ENCODE measurements around the gene JAK3.

JAK3 gene

DNA sequence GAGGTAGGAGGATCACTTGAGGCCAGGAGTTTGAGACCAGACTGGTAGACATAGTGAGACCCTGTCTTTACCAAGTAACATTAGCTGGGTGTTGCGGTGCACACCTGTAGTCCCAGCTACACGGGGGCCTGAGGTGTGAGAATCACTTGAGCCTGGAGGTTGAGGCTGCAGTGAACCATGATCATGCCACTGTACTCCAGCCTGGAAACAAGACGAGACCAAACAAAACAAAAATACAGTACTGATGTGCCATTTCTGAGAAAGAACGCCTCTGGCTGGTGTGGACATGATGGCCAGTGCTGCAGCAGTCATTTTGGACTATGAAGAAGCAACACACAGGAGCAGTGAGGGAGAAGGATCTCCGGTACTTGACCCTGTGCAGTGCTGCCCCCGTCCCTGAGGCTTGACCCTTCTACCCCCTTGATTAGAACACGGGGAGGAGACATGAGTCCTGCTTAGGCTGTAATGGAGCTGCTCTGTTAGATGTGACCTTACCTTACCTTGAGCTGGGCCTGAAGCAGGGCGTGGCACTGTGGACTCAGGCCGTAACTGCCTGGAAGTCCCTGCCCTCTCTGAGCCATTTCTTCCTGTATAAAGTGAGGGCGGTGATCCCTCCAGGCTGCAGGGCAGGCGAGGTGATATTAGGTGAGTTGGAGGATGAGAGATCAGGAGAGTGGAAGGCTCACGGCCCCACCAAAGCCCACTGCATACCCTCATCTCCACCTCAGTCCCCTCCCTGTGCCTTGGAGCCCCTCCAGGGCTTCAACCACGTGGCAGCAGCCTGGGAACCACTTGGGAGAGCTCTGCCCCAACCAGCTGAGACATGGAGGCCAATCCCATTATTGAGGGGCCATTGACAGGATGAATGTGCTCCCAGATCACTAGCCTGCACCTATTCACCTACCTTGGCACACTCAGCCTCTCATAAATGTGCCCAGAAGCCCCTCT is 17.9 kb upstream of the JAK3 start:
- no peak for DNase-seq

DNA sequence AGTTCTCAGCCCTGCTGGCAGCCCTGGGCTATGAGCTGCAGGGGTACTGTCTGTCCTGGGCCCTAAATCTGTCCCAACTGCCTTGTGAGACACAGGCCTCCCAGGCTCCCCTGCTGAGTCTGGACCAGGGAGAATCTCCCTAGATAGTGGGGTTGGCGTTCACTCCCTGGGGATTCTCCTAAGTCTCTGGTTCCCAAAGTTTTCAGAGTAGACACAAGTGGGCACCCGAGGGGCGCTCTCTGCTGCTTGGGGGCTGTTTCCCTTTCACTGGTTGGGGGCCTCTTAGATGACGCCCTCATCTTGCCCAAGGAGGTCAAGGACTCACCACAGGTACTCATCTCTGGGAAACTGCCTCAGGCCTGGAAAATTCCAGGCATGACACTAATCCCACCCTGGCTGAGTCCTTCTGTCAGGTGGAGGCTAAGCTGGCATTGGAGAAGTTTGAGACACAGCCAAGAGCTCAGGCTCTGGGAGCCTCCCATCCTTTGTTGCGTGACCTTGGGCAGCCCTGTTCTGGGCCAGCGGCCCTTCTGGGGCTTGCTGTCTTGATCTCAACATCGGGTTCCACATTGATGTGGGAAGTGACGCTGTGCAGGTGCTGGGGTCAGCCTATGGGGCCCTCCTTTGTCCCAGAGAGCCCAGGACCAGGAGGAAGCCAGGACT is 15.9 kb upstream of the JAK3 start:
- DNase-seq, result no peak

DNA sequence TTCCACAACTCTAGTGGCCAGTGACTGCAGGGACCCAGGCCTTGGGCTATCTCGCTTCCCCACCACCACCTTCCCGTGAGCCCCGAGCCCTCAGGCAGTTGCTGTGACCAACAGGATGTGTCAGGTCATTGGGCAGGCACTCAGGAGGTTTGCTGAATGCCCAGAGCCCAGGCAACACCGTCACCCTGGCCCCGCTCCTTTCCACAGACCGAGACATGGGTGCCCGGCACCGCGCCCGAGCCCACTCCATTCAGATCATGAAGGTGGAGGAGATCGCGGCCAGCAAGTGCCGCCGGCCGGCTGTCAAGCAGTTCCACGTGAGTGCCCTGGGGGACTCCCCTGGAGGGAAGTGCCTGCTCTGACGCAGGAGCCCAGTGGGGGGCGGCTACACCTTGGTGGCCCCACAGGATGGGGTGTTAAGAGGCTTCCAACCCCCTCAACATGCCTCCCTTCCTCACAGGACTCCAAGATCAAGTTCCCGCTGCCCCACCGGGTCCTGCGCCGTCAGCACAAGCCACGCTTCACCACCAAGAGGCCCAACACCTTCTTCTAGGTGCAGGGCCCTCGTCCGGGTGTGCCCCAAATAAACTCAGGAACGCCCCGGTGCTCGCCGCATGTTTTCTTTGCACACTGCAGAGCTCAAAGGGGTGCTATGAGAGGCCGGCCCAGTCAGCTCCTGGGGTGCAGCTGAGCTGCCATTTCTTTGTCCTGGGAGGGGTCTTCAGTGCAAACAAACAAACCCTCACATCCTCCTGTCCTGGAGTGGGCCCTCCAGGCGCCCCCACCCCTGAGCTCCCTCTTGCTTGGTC is 15.1 kb upstream of the JAK3 start:
- no peak for DNase-seq

DNA sequence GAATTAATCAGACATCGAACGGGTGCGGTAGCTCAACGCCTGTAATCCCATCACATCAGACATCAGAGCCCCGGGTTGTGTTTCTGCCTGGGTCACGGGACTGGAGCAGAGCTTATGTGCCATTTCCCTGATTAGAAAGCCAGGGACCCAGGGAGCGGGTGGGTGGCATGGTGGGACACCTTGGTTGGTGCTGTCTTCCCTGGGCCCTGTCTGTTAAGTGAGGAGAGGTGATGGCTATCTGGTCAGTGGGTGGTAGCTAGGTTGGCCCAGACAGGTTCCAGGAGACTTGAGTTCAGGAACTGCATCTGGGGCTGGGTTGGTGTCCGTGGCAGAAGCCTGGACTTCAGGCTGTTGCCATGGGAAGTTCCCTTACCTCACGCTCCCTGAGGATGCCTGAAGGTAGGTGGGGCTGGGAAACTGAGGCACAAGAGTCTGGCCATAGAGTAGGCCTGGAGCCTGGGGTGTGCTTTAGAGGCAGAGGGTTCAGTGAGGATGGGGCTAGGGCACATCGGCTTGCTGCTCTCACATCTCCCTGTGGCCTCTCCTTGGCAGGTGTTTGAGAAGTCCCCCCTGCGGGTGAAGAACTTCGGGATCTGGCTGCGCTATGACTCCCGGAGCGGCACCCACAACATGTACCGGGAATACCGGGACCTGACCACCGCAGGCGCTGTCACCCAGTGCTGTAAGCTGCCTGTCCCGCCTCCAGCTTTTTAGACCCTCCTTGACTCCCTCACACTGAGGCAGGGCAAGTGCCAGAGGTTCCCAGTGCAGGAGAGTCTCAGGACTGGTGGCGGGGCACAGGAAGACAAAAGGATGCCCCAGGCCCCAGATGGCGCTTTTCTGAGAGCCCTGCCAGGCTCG is 14.0 kb upstream of the JAK3 start:
- DNase-seq, result no peak

DNA sequence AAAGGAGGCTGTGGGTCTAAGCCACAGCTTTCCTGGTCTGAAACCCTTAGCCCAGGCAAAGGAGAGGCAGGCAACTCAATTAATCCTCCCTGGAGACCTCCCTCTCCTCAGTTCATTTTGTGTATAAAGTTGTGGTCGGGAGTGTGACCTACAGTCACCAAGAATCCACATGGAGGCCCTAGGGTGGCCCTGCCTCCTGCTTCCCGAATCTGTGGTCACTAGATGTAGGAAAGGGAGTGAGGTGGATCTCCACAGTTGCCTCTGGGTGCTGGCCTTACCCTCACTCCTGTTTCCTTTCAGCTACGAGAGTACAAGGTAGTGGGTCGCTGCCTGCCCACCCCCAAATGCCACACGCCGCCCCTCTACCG is 13.2 kb upstream of the JAK3 start:
- no peak for DNase-seq

DNA sequence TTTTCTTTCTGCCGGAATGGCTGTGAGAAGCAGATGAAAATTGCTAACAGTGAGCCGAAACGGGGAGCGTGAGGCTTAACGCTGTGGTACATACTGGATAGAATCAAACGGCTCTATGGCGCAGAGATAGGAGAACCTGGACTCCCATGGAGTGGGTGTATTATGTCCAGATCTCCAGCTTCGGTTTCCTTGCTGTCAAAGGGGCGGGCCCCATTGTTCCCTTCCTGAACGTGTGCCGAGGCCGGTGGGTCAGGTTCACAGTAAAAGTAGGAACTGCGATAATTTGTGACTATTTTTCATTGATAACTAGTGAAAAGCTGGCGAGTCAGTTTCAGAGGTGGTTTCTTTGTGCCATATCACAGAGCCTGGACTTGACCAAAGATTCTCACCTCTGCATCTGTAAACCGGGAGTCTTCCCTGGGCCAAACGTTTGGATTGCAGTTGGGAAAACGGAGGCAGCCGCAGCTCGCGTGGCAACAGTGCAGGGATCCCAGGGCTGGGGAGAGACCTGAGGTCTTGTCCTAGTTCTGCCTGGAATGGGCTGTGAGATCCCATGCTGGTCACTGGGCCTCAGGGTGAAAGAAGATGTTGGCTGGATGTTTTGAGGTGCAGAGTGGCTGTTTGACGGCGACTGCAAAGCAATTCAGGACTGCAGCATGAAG is 12.7 kb upstream of the JAK3 start:
- DNase-seq, result no peak

DNA sequence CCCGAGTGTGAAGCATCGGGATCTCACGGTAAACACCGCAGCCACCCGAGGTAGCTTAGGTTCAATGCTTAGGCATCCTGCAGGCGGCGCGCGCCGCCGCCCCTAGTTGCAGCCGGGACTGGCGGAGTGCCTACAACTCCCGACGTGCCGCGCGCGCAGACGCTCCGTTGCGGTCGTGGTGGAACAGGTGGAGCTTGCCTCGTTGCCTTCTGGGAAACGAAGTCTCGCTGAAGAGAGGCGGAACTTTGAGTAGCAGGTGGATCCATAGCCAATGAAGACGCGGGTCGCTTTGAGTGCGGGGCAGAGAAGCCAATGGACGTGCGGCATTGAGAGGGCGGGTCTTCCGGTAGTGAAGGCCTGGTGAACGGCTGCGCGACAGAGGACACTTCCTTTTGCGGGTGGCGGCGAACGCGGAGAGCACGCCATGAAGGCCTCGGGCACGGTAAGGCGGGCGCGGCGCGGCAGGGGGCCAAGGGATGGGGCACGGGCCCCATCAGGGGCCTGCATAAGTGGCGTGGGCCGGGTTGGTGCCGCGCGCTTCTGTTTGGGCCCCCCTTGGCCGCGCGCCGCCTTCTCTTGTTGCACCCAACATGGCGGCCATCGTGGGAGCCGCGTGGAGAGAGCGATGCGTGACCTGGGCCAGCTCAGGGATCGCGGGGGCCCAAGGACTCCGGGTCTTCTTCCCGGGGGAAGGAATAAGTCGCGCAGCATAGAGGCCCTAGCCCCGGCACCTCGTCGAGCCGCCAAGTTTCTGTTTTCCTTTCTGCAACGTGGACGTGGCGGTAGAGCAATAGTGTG is 11.9 kb upstream of the JAK3 start, which contains the start of gene RPL18A:
Gene RPL18A, plus strand, starts transcription at position 378 of the 798 bp plus-strand sequence. Its CDS starts 47 bp downstream, at position 425.
- peak; percentile 99 for DNase-seq

DNA sequence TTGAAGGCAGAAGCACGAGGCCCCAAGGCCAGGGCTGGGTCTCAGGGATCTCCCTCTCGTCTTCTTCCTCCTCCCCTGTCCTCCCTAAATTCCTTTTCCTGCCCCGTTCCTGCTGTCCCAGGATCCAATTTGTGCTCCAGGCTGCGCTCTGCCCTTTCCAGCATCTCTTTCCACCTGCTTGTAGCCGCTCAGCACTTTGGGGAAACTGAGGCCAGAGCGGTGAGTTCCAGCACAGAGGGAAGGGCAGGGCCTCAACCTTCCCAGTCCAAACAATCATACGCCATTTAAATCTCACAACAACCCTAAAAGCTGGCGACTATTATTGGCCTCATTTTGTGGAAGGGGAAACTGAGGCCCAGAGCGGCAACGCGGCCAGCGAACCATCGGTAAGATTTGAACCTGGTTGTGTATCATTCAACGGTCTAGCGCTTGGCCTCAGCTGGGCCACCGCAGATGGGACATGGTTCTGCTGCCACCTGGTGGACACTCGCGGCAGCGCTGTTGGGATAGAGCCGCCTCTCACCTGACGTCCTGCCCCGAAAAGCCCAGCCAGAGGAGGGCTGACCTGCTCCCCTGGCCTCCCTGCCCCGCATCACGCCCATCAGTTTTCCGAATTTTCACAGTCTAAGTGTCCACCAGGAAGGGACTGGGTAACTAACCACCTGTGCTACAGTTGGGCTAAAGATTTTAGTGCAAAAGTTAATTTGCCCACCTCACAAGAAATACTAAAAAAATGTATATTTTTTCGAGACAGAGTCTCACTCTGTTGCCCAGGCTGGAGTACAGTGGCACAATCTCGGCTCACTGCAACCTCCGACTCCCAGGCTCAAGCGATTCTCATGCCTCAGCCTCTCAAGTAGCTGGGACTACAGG is 7.7 kb upstream of the JAK3 start:
- DNase-seq, result peak; percentile 48

DNA sequence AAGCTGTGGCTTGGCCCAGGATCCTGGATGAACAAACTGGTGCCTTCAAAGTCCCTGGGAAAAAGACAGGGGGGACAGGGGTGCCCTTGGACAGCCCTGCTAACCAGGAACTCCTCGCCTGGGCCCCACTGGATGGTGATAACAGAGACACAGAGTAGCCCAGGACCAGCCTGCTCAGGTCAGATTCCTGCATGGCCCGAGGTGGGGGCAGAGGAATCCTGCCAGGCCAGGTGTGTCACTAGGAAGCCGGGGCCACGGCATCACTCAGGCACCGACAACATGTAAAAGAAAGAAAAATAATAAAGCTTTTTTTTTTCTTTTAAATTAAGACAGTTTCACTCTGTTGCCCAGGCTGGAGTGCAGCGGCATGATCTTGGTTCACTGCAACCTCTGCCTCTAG is 6.3 kb upstream of the JAK3 start:
- DNase-seq, result no peak

DNA sequence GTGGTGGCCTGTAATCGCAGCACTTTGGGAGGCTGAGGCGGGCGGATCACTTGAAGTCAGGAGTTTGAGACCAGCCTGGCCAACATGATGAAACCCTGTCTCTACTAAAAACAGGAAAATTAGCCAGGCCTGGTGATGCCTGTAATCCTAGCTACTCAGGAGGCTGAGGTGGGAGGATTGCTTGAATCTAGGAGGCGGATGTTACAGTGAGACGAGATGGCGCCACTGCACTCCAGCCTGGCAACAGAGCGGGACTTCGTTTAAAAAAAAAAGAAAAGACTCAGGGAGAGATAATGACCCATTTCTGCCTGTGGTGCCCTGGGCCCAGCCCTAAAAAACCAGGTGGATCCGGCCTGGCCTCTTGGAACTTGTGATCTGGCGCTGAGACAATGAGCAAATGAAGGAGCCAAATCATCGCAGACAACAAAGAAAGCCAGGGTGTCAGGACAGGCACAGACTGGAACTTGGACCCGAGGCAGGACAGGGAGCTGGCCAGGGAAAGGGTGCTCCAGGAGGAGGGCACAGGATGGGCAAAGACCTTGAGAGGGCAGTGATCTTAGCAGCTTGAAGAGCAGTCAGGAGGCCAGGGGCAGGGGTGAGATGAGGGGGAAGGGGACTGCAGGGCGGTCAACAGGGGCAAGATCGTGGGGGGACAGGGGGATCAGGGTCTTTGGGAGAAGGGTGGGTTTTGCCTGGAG is 962 bp upstream of the JAK3 start:
- no peak for DNase-seq

DNA sequence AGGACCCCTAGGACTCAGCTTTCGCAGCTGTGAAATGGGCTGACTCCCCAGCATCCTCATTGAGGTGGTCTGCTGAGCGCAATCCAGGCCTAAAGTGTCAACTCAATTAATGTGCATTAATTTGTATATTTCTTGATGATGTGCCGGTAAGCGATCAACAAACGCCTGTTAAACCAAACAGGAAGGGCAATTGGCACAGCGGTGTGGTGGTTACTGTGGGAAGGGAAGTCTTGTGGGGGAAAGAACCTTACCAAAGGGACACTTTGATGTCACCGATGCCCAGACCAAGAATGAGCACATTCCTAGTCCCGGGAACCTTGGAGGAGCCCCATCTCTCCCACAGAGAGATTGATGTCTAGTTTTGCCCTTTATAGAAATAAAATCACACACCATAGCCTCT is 1.6 kb downstream of the JAK3 start:
- no peak for DNase-seq

DNA sequence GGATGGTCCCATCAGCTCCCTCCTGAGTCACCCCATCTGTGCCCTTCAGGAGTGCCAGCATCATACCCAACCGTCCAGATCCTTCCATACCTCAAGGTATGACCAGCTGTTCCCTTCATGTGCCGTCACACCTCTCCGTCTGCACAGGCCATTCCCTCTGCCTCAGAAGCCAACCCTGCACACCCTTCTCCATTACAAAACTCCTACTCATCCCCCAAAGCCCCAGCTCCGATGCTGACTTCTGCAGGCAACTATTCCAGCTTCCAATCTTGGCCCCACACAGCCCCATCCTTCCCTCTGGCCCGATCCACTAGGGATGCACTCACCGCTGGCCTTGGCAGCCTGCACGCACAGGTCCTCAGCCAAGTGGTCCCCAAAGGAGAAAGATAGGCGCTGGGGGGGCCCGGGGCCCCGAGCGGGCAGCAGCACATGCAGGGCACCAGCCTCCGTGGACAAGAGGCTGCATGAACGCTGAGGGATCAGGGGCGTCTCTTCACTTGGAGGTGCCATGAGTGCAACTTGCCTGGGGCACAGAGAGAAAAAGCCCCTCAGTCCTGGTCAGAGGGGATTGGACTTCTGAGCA is 3.8 kb downstream of the JAK3 start:
- no peak for DNase-seq

DNA sequence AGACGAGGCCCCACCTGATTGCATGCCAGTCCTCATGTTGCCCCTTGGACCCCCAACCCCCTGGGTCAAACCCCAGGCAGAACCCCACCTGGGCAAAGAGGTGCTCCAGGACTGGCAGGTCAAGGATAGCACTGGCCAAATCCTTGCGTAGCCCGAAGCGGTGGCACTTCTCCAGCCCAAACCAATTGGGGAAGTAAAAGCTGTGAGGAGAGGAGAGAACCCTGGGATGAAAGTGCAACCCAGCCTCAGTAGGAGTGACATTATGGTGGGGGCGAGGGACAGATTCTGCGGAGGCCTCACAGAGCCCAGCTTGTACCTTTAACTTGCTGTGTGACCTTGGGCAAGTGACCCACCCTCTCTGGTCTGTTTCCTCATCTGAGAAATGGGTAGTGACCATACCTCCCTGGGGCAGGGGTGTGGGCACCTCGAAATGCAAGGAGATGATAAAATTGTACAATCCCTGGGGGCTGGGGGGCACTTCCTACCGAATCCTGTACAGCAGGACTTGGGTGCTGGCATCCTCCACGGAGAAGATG is 4.4 kb downstream of the JAK3 start:
- DNase-seq, result no peak

DNA sequence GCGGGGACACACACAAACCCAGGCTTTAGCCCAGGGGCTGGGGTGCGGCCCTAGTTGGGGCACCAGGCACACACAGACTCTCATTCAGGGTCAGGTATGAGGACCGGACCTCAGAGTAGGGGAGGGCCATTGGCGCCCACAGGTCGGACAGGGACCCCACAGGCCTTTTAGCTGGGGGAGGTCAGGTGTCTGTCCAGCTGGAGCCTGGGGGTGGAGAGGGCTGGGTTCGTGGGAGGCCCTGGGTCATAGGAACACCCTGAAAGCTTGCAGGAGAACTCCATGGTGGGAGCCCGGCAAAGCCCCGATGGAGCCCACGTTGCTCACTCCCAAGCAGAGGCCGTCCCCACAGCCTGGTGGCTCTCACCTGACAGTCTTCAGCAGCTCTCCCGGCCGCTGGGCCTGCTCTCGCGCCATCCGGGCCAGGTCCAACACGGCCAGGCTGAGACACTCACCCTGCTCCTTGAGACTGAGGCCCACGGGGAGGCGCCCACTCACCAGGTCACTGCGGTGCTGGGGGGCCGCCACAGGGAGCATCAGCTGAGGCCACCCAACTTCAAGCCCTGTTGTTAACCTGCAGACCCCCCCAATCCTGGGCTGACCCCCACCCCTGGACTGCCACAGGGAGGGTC is 5.0 kb downstream of the JAK3 start:
- DNase-seq, result no peak

DNA sequence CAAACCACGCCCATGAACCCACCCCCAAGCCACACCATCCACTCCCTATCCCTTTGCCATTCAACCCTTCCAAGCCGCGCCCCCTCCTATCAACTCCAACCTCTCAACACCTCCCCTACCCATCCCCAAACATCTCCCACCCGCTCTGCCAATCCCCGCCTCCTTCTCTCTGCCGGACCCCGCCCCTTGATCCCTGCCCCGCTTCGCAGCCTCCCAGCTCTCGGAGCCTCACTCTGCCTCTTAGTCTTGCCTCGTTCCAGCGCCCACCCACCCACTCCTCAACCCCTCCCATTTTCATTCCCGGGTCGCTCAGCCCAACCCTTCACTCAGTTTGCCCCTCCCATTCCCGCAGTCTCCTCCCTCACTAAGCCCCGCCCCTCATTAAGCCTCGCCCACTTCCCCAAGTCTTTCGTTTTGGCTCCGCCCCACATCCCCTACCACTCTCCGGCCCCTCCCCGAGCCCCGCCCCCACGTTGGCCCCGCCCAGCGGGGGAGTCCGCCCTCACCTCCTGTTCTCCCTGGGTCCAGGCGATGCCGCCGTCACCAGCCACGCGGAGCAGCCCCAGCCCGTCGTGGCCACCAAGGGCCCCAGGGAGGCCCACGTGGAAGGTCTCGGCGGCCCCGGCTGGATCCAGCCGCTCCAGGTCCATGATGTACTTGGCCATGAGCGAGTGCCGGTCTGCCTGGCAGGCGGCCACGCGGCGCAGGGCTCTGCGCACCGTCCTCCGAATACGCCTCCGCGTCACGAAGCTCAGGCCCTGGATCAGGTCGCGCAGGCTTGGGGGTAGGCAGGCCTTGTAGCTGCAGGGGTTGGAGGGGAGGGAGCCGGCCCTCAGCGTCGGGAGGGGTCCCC is 5.7 kb downstream of the JAK3 start:
- peak; percentile 41 for DNase-seq

DNA sequence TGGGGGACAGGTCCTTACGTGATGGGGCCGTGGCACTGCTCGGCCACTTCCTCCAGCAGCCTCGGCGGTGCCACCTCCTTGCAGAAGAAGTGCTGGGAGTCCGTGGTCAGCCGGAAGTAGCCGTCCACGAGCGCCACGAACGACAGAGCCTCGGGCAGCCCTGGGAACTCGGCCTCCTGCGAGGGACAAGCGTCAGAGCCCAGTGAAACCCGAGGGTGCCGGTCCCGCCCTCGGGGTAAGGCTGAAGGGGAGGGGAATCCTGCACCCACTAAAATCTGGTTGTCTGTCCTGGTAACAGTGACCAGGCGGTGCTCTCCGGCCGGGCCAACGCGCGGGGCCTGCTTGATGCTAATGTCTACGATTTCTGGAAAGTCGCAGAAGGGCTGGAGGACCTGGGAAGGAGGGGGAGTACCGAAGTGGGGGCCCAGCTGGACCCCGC is 6.4 kb downstream of the JAK3 start:
- DNase-seq, result no peak

DNA sequence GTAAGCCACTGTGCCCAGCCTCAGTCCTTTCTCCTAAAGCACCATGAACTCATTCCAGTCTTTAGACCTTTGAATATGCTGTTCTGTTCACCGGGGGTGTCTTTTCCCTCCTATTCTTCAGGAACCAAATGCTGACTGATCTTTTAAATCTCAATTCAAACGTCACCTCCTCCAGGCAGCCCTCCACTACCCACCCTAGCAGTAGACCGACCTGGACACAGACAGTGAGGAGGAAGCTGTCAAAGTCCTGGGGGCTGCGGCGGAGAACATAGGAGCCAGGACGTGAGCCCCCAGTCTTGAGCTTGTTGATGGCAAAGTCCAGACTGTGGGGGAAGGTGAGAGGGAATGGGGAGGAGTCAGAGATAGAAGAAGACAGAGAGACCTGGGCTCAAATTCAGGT is 7.8 kb downstream of the JAK3 start:
- no peak for DNase-seq
